CD14-positive monocyte (primary cell): ENCODE data around the gene VSTM4. TPM values are rescaled to one million over a fixed set of nuclear protein-coding genes. Genes with fewer than 3 reads are reported as not detected.

Source experiments
- DNase-seq, 3 donors: peaks; one replicate each; pipeline ENCODE4 v3.0.0-alpha.2; 2011 to 2022
- H2AFZ ChIP-seq: 2 replicates; pipeline ENCODE4 v1.6.0; 2012; ENCODE audit warnings: mild to moderate bottlenecking, low read depth, low read length, inconsistent platforms; ENCODE audit not compliant: insufficient read depth, poor library complexity, severe bottlenecking
- H3K27ac ChIP-seq, 2 donors: 1 replicate in 1 of 2; 2 replicates in 1 of 2; pipeline ENCODE4 v1.5.1; 2012 to 2013; ENCODE audit warnings: low read length in 2 of 2, control low read depth in 1 of 2, inconsistent platforms in 1 of 2, low read depth in 1 of 2, mild to moderate bottlenecking in 1 of 2
- H3K27me3 ChIP-seq, 2 donors: one replicate each; pipeline versions ENCODE4 v1.6.0 to v1.6.1; 2011 to 2013; ENCODE audit warnings: low read length in 2 of 2; ENCODE audit not compliant: control insufficient read depth in 2 of 2, insufficient read depth in 2 of 2
- H3K36me3 ChIP-seq, 2 donors: replicated peaks in 1 of 2; 1 replicate in 1 of 2; 2 replicates in 1 of 2; pipeline versions ENCODE4 v1.5.1 to v1.6.1; 2012 to 2013; ENCODE audit warnings: low read length in 2 of 2, control low read depth in 1 of 2, inconsistent platforms in 1 of 2, mild to moderate bottlenecking in 1 of 2; ENCODE audit not compliant: insufficient read depth in 2 of 2, control insufficient read depth in 1 of 2
- H3K4me1 ChIP-seq, 2 donors: 1 replicate in 1 of 2; 2 replicates in 1 of 2; pipeline versions ENCODE4 v1.5.1 to v1.6.1; 2012 to 2013; ENCODE audit warnings: low read length in 2 of 2, control low read depth in 1 of 2, inconsistent platforms in 1 of 2, mild to moderate bottlenecking in 1 of 2, moderate library complexity in 1 of 2; ENCODE audit not compliant: insufficient read depth in 2 of 2, control insufficient read depth in 1 of 2
- H3K4me2 ChIP-seq: replicated peaks from 2 replicates; pipeline ENCODE3; 2012; ENCODE audit warnings: low read length, moderate library complexity, mild to moderate bottlenecking; ENCODE audit not compliant: poor library complexity, severe bottlenecking; ENCODE audit errors: extremely low read depth
- H3K4me3 ChIP-seq, 3 experiments: fragments of 200-600 bp in 1 of 3; sonication (generic) in 1 of 3; replicated peaks in 1 of 3; 1 replicate in 2 of 3; 2 replicates in 1 of 3; pipeline ENCODE4 v1.5.1; 2011 to 2013; ENCODE audit warnings: low read length in 3 of 3, mild to moderate bottlenecking in 3 of 3, control low read depth in 2 of 3, low read depth in 2 of 3, inconsistent platforms in 1 of 3, moderate library complexity in 1 of 3
- H3K79me2 ChIP-seq: 2 replicates; pipeline ENCODE4 v1.6.0; 2012; ENCODE audit warnings: mild to moderate bottlenecking, control low read depth, inconsistent platforms, low read length, moderate library complexity; ENCODE audit not compliant: insufficient read depth
- H3K9ac ChIP-seq: 2 replicates; pipeline ENCODE4 v1.6.0; 2017; ENCODE audit warnings: low read length, mild to moderate bottlenecking; ENCODE audit not compliant: insufficient read depth, poor library complexity, severe bottlenecking
- H3K9me3 ChIP-seq, 2 donors: replicated peaks in 1 of 2; 1 replicate in 1 of 2; 2 replicates in 1 of 2; pipeline versions ENCODE4 v1.5.1 to v1.6.1; 2012 to 2013; ENCODE audit warnings: low read length in 2 of 2, control low read depth in 1 of 2; ENCODE audit not compliant: control insufficient read depth in 1 of 2, insufficient read depth in 1 of 2
- H4K20me1 ChIP-seq: 2 replicates; pipeline ENCODE4 v1.6.0; 2012; ENCODE audit warnings: mild to moderate bottlenecking, low read length, control low read depth, moderate library complexity; ENCODE audit not compliant: insufficient read depth
- H3K27ac Mint-ChIP-seq, 7 donors: one replicate each; pipeline ENCODE4 v1.8.0; 2020; ENCODE audit warnings: mild to moderate bottlenecking in 7 of 7, mixed read lengths in 7 of 7, moderate library complexity in 6 of 7, inconsistent platforms in 2 of 7
- H3K27me3 Mint-ChIP-seq, 3 donors: one replicate each; pipeline ENCODE4 v1.8.0; 2021 to 2022; ENCODE audit warnings: low read depth in 3 of 3, mild to moderate bottlenecking in 3 of 3, mixed read lengths in 3 of 3, moderate library complexity in 3 of 3, inconsistent platforms in 1 of 3
- H3K36me3 Mint-ChIP-seq, 2 donors: one replicate each; pipeline ENCODE4 v1.8.0; 2020; ENCODE audit warnings: mixed read lengths in 2 of 2, inconsistent platforms in 1 of 2, mild to moderate bottlenecking in 1 of 2
- H3K4me1 Mint-ChIP-seq: one replicate; pipeline ENCODE4 v1.8.0; 2020; ENCODE audit warnings: mild to moderate bottlenecking, mixed read lengths
- H3K4me3 Mint-ChIP-seq, 2 donors: one replicate each; pipeline ENCODE4 v1.8.0; 2020; ENCODE audit warnings: mild to moderate bottlenecking in 2 of 2, mixed read lengths in 2 of 2, moderate library complexity in 1 of 2
- H3K9me3 Mint-ChIP-seq, 7 donors: one replicate each; pipeline ENCODE4 v1.8.0; 2020 to 2022; ENCODE audit warnings: mixed read lengths in 7 of 7, mild to moderate bottlenecking in 6 of 7, moderate library complexity in 6 of 7, inconsistent platforms in 2 of 7
- CTCF ChIP-seq: fragments of 200-600 bp; IDR thresholded peaks from one replicate; pipeline ENCODE4 v1.8.0; 2022; ENCODE audit warnings: antibody characterized with exemption, mild to moderate bottlenecking
- WGBS: methylation state at CpG from one replicate; pipeline ENCODE4 v1.1.5; 2013; ENCODE audit warnings: missing lambda C conversion rate; ENCODE audit not compliant: insufficient coverage; 5-methylcytosine and 5-hydroxymethylcytosine counted together
- intact Hi-C, 2 donors: fragments of 100-400 bp; cut with micrococcal nuclease; formaldehyde crosslinking; loops; one replicate each; pipeline versions ENCODE4 v1.15.0 to v1.15.1; 2023
- polyA plus RNA-seq, 3 donors: library from polyadenylated mRNA; depleted of rRNA in 1 of 3; unstranded in 2 of 3; stranded (reverse) in 1 of 3; fragments of 300-500 nt in 2 of 3; fragments of >200 nt in 1 of 3; fragmentation: Illumina TruSeq in 2 of 3; gene quantifications; 1 replicate in 2 of 3; 2 replicates in 1 of 3; pipeline ENCODE4 v1.2.3, GENCODE V29; 2012 to 2021

The VSTM4 gene
- polyA plus RNA-seq, 3 donors, result not detected

- Histone ChIP-seq H3K4me3 (no peak overlapping the region), H3K27me3 (peaks cover 2 to 21% of the 10 kb centered on the region in 2 donors), H3K79me2 (no peaks in the 10 kb centered on the region), H3K9ac (no peak overlapping the region), H3K9me3 (no peaks in the 10 kb centered on the region), H3K4me1 (no peaks in the 10 kb centered on the region), H2AFZ (no peak overlapping the region), H3K27ac (no peak overlapping the region), H3K36me3 (no peaks in the 10 kb centered on the region), H4K20me1 (no peaks in the 10 kb centered on the region), H3K4me2 (no peak overlapping the region)
- H3K4me1 Mint-ChIP-seq, result peaks cover 19% of the 10 kb centered on the region
- DNase-seq, result no peak
- H3K36me3 Mint-ChIP-seq, result no peaks in the 10 kb centered on the region
- WGBS, result no CpG with 5 or more reads among the region's 6 CpGs
- TF ChIP-seq CTCF, result no peak
- intact Hi-C loops, result no loop called here
- H3K4me3 Mint-ChIP-seq, result no peak overlapping the region
- H3K27ac Mint-ChIP-seq, result no peak overlapping the region
- no peaks in the 10 kb centered on the region for H3K9me3 Mint-ChIP-seq
- peaks cover 21 to 26% (median 23%) of the 10 kb centered on the region in 3 donors for H3K27me3 Mint-ChIP-seq
Measured at GRCh38 chr10:49118430-49119074, 3.2 kb upstream of the VSTM4 start.

GRCh38 chr10:49117376-49118070 is 2.2 kb upstream of the VSTM4 start:
- H4K20me1 ChIP-seq, result no peaks in the 10 kb centered on the region
- H3K27ac ChIP-seq, result no peak overlapping the region
- DNase-seq, result no peak
- Mint-ChIP-seq H3K36me3 (no peaks in the 10 kb centered on the region), H3K4me3 (no peak overlapping the region), H3K27me3 (peaks cover 22 to 27% (median 24%) of the 10 kb centered on the region in 3 donors), H3K27ac (no peak overlapping the region), H3K9me3 (no peaks in the 10 kb centered on the region), H3K4me1 (peaks cover 19% of the 10 kb centered on the region)
- no peak overlapping the region for H2AFZ ChIP-seq
- H3K4me2 ChIP-seq, result no peak overlapping the region
- H3K36me3 ChIP-seq, result no peaks in the 10 kb centered on the region
- no peak overlapping the region for H3K4me3 ChIP-seq
- intact Hi-C loops, result no loop called here
- no peak overlapping the region for H3K9ac ChIP-seq
- TF ChIP-seq CTCF, result no peak
- H3K27me3 ChIP-seq, result peaks cover 2 to 22% of the 10 kb centered on the region in 2 donors
- no peaks in the 10 kb centered on the region for H3K79me2 ChIP-seq
- H3K9me3 ChIP-seq, result no peaks in the 10 kb centered on the region
- H3K4me1 ChIP-seq, result no peaks in the 10 kb centered on the region
- 67% methylated on average over 3 of the region's 4 CpGs for WGBS
